HPDE6-E6E7 (cell line): ENCODE results near the gene RGS9.

Experiments
- DNase-seq: peaks from one replicate; pipeline ENCODE4 v3.0.0; 2011; ENCODE audit warnings: missing footprints; ENCODE audit errors: extremely low spot score

RGS9 gene

DNA sequence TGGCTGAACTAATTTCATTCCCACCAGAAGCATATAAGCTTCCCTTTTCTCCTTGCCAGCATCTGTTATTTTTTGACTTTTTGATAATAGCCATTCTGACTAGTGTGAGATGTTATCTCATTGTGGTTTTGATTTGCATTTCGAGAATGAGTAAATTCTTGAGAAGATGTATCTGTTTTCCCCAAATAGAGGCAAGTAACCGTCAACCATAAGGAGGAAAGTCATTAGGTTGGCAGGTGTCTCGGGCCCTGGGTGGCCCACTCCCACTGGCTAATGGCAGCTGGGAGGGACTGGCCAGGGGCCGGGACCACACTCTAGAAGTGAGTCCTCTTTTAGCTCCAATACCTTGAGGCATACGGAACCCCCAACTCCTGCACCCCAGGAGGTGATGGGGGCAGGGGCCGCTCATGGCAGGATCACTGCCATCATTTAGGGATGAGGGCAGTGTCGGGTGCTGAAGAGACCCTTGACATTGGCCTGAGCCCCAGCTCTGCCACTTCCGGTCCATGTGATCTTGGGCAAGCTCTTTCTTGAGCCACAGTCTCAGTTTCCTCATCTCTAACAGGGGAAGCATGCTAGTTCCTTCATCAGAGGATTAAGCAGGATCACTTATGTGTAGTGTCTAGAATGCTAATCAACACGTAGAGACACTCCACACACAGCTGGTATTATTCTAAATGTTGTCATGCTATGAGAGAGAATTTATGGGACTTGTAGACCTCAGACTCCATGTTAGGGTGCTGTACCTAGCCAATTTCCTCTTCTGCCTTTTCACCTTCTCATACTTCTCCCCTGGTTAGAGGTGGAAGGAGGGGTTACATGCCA lies 44.3 kb downstream of the RGS9 start:
- DNase-seq: no peak

DNA sequence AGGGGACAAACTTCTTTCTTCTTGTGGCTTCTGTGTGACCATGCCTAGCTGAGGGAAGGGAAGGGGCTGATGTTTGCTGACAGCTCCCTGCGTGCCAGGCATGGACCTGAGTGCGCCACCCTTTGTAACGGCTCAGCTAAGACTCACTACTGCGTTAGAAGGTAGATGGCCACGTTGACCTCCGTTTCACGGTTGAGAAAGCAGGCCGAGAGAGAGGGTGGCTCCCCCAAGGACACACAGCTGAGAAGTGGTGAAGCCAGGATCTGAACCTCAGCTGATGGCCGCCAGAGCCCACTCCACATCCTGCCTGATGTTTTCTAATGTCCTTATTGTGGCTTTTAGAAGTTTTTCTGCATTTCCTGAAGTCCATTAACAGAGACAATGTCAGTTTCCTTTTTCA lies 45.1 kb downstream of the RGS9 start:
- no peak for DNase-seq

DNA sequence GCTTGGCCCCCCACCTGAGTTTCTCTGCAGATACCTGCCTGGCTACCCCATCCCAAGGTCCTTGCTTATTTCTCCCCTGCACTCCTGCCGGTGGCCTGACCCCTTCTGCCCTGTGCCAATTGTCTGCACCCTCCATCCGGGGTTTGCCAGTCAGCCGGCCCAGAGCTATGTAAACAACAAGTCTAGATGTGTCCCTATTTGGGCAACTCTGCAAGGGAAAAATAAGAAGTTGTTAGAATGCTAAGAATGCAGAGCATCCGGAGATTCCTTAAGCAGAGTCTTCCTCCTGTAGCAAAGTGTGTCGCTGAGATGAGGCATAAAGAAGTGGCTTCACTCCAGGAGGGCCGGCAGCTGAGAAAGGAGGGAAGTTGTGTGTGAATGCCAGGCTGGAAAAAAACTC lies 46.6 kb downstream of the RGS9 start:
- DNase-seq: no peak

DNA sequence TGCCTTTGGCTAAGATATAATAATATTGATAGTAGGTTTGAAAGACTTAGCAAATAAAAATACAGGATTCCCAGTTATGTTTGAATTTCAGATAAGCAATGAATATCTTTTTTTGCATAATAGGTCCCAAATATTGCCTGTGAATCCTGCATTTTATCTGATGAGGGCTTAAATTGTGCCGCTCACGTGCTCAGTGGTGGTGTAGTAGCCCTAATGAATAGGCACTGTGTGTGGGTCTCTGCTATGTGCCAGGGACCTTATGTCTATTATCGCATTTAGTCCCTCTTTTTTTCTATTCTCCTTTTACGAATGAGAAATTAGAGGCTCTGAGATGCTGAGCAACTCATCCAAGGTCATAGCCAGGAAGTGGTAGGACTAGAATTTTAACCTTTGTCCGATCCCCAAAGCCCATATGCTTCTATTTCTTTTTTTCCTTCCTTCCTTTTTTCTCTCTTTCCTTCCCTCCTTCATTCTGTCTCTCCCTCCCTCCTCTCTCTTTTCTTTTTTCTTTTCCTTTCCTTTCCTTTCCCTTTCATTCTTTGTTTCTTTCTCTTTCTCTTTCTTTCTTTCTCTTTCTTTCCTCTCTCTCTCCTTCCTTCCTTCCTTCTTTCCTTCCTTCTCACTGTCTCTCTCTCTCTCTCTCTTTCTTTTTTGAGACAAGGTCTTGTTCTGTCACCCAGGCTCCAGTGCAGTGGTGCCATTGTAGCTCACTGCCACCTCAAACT lies 47.2 kb downstream of the RGS9 start:
- no peak for DNase-seq

GRCh38 chr17:65185062-65185461 lies 47.9 kb downstream of the RGS9 start:
- DNase-seq: no peak

GRCh38 chr17:65185668-65186382 lies 48.7 kb downstream of the RGS9 start:
- no peak for DNase-seq

DNA sequence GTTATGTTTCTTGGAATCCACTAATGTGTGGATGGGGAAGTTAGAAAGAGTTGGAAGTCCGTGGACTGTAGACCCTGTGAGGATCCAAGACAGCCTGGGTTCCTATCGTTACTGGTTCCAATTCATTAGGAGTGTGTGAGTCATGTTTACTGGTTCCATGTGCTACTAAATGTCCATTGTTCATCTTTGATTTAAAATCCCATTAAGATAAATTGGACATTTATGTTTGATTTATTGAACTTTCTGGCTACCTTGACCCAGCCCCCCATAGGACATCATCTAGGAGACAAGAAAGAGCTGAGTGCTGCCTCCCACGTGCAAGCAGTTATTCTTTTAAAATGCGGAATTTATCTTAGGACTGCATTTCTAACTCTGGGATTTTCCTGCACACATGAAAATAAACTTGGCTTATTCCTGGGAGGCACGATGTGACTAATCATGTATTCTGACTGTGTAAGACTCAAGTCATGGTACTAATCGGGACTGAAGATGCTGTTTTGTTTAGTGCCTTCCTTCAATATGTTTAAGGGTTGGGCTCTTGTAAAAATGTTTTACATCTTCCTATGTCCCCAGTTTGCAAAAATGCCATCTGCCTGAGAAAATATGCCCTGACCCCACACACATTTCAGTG lies 53.4 kb downstream of the RGS9 start:
- no peak for DNase-seq

GRCh38 chr17:65191811-65192740 lies 54.9 kb downstream of the RGS9 start:
- peak; percentile 92 for DNase-seq

DNA sequence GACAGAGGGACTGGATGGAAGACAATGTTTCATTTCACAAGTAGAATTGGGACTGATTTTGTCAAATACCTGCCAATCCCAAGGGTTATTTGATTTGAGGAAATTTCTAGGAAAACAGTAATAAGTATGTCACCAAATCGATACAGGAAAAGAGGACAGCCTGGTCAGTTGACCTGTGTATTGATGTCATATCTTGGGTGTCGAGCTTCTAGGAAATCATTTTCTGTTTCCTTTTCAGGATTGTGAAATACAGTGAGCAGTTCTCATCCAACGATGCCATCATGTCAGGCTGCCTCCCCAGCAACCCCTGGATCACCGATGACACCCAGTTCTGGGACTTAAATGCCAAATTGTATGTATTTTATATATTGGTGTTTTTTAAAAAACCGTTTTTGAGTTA lies 56.1 kb downstream of the RGS9 start:
- no peak for DNase-seq

GRCh38 chr17:65193716-65194293 lies 56.6 kb downstream of the RGS9 start:
- no peak for DNase-seq

DNA sequence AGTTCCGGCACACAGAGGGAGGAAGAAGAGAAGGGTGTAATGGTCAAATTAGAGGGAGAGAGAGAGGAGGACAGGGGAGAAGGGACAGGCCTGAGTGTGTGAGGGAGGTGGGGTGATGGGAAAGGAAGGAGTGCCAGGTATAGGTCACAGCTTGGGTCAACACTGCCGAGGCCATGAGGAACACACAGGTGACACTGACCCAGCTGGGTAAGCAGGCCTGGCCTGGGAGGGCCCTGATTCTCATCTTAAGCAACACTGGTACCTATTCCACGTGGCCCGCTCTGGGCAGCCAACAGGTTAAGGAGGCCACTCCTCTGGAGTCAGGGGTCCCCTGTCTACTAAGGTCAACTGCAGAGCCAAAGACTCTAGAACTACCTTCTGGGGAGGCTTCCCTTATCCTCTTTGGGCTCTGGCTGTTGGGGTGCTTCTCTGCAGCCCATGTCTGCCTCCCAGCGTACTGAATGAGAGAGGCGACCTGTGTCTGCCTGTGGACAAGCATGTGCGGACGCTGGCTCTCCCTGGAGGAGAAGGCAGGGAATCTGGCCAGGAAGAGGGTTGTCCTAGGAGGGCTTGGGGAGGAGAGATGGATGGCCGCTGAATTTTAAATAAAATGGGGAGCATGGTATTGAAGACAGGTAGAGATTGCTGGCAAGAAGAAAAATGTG lies 57.6 kb downstream of the RGS9 start:
- no peak for DNase-seq

- no peak for DNase-seq
These were observed 58.5 kb downstream of the RGS9 start for GRCh38 chr17:65195716-65196115.

GRCh38 chr17:65196617-65197016 lies 59.4 kb downstream of the RGS9 start:
- DNase-seq: no peak

GRCh38 chr17:65197201-65197600 lies 60.0 kb downstream of the RGS9 start:
- DNase-seq: no peak

- peak; percentile 80 for DNase-seq
These were observed 61.6 kb downstream of the RGS9 start for GRCh38 chr17:65198653-65199382.

DNA sequence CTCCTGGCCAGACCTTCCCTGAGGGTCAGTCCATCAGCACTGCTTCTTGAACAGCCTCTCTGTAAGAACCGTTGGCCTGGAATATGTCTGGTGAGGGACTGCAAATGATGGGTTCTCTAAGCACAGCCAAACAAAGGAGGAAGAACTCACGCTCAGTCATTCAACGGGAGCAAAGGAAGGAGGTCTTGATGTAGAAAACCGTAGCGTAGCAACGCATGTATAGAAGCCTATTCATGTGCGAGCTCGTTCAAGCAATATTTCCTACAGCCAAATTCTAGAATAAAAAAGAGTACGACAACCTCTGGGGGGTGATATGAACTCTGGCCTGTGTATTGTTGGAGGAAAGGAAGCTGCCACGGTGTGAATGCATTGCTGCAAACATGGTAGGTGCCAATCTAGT lies 64.2 kb downstream of the RGS9 start:
- DNase-seq: no peak

DNA sequence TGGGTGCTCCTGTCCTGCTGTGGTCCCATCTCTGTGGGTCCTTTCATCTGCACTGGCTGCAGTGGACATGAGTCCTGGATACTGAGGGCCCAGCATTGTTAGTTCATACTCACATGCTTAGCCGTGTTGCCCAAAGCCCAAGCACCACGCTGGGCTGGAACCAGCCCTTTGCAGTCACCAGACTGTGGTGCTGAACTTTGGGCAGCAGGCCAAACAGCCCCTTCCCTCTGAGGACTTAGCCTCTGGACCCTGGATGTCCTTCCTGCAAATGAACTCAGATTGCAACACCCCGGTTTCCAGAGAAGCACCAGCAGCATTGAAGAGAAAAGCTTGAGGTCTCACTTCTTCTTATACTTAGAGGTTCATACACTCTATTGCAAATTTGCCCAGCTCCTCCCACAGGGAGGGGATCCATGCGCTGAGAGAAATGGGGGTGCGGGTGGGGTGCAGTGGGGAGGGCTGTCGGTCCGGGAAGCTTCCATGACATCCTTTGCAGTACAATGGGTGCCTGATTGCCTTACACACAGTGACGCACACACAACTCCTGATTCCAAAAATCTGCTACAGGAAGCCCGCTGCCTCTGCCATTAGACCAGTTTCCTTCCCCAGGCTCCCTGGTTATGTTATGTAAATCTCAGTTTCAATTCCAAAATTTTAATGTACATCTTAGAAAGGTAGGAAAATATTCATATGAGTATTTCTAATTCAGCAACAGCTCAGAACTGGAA lies 65.8 kb downstream of the RGS9 start:
- no peak for DNase-seq

- DNase-seq: no peak
These were observed 66.8 kb downstream of the RGS9 start for GRCh38 chr17:65204001-65204400.

DNA sequence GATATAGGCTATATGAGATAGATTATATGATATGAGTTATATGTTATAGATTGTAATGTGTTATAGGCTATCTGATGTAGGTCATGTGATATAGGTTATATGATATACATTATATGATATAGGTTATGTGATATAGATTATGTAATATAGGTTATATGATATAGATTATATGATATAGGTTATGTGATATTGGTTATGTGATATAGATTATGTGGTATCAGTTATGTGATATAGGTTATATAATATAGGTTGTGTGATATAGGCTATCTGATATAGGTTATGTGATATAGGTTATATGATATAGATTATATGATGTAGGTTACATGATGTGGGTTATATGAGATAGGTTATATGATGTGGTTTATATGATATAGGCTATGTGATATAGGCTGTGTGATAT lies 68.5 kb downstream of the RGS9 start:
- no peak for DNase-seq
